BLaER1 (cell line): ENCODE data around the gene ZNF451.

ENCODE experiments used
- H3K27ac ChIP-seq: shearing (Covaris generic); formaldehyde crosslinking; 2 replicates; pipeline ENCODE4 v1.8.1; 2022
- H3K27me3 ChIP-seq: shearing (Covaris generic); formaldehyde crosslinking; 2 replicates; pipeline ENCODE4 v1.8.1; 2022
- H3K36me3 ChIP-seq: shearing (Covaris generic); formaldehyde crosslinking; 2 replicates; pipeline ENCODE4 v1.8.1; 2022
- H3K4me1 ChIP-seq: shearing (Covaris generic); formaldehyde crosslinking; 2 replicates; pipeline ENCODE4 v1.8.1; 2022
- H3K4me2 ChIP-seq: shearing (Covaris generic); formaldehyde crosslinking; 2 replicates; pipeline ENCODE4 v1.8.1; 2022
- H3K4me3 ChIP-seq: shearing (Covaris generic); formaldehyde crosslinking; 2 replicates; pipeline ENCODE4 v1.8.1; 2022
- H3K9ac ChIP-seq: shearing (Covaris generic); formaldehyde crosslinking; 2 replicates; pipeline ENCODE4 v1.8.1; 2022
- H3K9me3 ChIP-seq: shearing (Covaris generic); formaldehyde crosslinking; 2 replicates; pipeline ENCODE4 v1.8.1; 2022
- H4K20me1 ChIP-seq: shearing (Covaris generic); formaldehyde crosslinking; 2 replicates; pipeline ENCODE4 v1.8.1; 2022
- Cebpa-rat ChIP-seq: shearing (Covaris generic); IDR thresholded peaks from 2 replicates; pipeline ENCODE4 v1.8.1; 2022

ZNF451 gene

DNA sequence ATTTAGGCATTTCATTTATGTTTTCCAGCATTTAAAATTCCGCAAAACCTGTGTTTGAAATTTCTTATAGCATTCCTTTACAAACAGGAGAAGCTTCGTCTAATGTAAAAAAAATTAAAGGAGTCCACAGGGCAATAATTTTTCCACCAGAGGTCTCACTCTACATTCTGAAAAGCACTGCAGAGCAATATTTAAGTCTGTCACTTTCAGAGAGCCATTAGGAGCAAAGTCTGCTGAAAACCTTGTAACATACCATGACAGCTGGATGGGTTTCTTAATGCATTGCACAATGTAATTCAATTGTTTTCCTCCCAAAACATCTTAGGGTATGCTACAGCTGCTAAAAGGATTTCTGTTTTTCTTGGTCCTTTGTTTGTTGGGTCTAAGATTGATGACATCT is 100.2 kb downstream of the ZNF451 start:
- Histone ChIP-seq H3K9me3 (no peaks in the 10 kb centered on the region), H3K9ac (no peak overlapping the region), H4K20me1 (no peaks in the 10 kb centered on the region), H3K4me3 (no peak overlapping the region), H3K27ac (no peak overlapping the region), H3K36me3 (peaks cover 43% of the 10 kb centered on the region), H3K27me3 (no peaks in the 10 kb centered on the region), H3K4me1 (no peaks in the 10 kb centered on the region), H3K4me2 (no peak overlapping the region)
- TF ChIP-seq Cebpa-rat, result no peak

DNA sequence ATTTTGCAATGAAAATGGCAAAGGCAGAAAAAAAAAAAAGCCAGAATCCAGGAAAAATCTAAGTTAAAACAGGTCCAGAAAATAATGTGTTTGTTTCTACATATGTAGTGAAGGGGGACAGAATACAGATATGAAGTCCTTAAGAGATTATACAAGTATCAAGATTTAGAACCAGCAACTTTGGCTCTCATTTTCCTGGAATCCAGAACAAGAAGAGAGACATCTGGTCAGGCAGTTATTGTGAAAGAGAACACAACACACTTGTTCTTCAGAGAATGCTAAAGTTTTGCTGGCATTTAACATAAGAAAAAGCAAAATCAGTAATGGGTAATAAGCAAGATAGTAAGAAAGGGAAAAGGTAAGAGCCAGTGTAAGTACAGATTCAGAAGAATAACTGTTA is 103.2 kb downstream of the ZNF451 start:
- TF ChIP-seq Cebpa-rat, result no peak
- no peak overlapping the region for H3K4me3 ChIP-seq
- no peak overlapping the region for H3K4me2 ChIP-seq
- no peak overlapping the region for H3K9ac ChIP-seq
- H3K9me3 ChIP-seq, result no peaks in the 10 kb centered on the region
- H3K36me3 ChIP-seq, result peaks cover 30% of the 10 kb centered on the region
- H3K27ac ChIP-seq, result no peak overlapping the region
- H4K20me1 ChIP-seq, result no peaks in the 10 kb centered on the region
- no peaks in the 10 kb centered on the region for H3K4me1 ChIP-seq
- no peaks in the 10 kb centered on the region for H3K27me3 ChIP-seq

DNA sequence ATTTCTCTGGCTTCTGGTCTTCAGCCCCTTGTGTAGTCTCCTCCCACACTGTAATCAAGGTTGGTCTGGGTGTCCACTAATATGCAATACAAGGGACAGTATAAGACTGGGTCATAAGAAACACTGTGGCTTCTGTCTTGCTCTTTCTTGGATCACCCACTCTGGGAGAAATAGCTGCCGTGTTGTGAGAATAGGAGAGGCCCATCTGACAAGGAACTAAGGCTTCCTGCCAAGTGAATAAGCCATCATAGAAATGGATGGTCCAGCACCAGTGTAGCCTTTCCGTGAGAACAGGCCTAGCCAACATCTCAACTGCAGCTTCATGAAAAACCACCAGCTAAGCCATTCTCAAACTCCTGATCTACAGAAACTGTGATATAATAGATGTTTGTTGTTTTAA is 105.5 kb downstream of the ZNF451 start:
- H3K36me3 ChIP-seq, result peaks cover 23% of the 10 kb centered on the region
- TF ChIP-seq Cebpa-rat, result no peak
- no peak overlapping the region for H3K27ac ChIP-seq
- no peaks in the 10 kb centered on the region for H3K27me3 ChIP-seq
- H3K4me3 ChIP-seq, result no peak overlapping the region
- no peaks in the 10 kb centered on the region for H4K20me1 ChIP-seq
- H3K4me2 ChIP-seq, result no peak overlapping the region
- H3K4me1 ChIP-seq, result no peaks in the 10 kb centered on the region
- no peak overlapping the region for H3K9ac ChIP-seq
- H3K9me3 ChIP-seq, result no peaks in the 10 kb centered on the region

DNA sequence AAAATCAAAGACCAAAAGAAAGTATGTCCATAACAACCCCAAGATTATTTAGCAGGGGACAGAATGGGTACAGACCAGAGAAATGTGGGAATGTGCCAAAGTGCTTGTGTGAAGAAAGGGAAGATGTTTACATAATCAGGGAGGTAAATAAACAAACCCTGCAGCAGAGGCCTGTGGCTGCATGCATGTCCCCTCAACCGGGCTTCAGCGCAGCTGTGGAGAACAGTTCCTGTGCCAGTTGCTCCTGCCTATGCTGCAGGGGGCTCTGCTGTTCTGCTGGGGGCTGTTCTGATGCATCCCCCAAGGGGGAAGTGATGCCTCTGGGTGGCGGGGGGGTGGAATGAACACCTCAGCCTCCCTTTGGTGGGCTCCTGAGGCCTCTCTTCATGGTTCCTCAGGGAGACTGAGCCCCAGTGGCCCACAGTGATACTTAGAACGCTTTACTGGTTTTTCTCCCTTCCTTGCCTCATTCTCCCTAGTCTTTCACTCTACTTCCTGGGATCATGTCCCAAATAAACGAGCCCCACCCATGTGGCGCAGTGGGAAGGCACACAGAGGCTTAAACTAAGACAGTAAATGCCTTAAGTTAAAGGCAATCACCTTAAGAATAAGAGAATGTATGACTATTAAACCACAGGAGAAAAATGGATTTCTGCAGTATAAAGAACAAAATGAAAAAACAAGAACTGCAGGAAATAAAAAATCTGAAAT is 109.1 kb downstream of the ZNF451 start:
- no peak overlapping the region for H3K4me3 ChIP-seq
- H3K36me3 ChIP-seq, result no peaks in the 10 kb centered on the region
- no peaks in the 10 kb centered on the region for H3K9me3 ChIP-seq
- H3K27me3 ChIP-seq, result no peaks in the 10 kb centered on the region
- no peak overlapping the region for H3K4me2 ChIP-seq
- H3K4me1 ChIP-seq, result no peaks in the 10 kb centered on the region
- no peak overlapping the region for H3K27ac ChIP-seq
- TF ChIP-seq Cebpa-rat, result no peak
- no peaks in the 10 kb centered on the region for H4K20me1 ChIP-seq
- no peak overlapping the region for H3K9ac ChIP-seq

DNA sequence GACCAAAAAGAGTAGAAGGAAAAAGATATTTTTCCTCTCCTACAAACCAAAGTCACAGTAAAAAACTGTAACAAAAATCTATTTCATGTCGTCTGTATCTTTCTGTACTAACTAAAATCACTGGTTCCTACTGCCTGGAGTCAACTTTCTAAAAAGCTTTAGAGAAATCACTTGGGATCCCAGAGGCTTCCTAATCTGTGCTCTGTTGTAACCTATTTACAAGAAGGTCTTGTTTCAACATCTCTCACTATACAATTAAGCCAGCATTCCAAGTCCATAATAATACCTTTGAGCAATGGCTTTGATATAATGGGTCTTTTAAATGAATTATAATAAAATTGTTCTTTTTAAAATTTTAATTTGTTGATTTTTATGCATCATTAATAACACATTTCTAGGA is 111.7 kb downstream of the ZNF451 start:
- H3K9ac ChIP-seq, result no peak overlapping the region
- no peak overlapping the region for H3K27ac ChIP-seq
- H3K4me2 ChIP-seq, result no peak overlapping the region
- TF ChIP-seq Cebpa-rat, result no peak
- no peak overlapping the region for H3K4me3 ChIP-seq
- H3K9me3 ChIP-seq, result no peaks in the 10 kb centered on the region
- H3K36me3 ChIP-seq, result no peaks in the 10 kb centered on the region
- no peaks in the 10 kb centered on the region for H3K27me3 ChIP-seq
- no peaks in the 10 kb centered on the region for H3K4me1 ChIP-seq
- H4K20me1 ChIP-seq, result no peaks in the 10 kb centered on the region

DNA sequence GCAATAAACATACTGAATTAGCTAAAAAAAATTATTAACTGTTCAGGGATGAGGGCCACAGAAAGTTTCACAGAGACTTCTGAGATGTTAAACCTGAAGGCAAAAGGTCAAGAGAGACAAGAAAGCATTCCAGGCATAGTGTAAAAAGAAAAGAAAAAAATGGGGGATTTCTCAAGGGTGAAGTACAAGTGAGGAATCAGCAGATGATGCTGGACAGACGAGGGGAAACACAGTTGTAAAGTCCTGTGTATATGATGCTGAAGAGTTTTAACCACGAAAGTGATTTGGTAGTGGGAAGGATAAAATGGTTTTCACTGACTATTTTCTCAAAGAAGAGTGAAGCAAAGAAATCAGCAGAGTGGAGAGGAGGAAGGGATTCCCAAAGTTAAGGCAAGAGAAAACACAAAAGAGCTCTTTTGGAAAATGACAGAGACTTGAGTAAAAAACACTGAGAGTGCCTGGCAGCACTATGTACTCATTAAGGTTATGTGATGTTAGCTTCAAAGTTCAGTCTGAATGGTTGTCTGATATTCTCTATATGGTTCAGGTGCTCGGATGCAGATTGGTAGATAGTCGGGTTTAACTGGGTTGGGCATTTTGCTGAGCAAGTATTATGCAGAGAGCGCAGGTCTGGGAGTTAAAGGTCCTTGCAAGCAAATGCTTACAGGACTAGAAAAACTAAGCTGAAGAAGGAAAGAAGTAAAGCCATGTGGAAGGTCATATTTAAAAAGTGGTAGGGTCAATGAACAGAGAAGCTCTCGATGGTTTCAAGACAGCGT is 115.8 kb downstream of the ZNF451 start:
- TF ChIP-seq Cebpa-rat, result no peak
- H3K4me2 ChIP-seq, result no peak overlapping the region
- no peaks in the 10 kb centered on the region for H3K4me1 ChIP-seq
- H3K4me3 ChIP-seq, result no peak overlapping the region
- no peaks in the 10 kb centered on the region for H4K20me1 ChIP-seq
- H3K36me3 ChIP-seq, result no peaks in the 10 kb centered on the region
- no peak overlapping the region for H3K9ac ChIP-seq
- no peaks in the 10 kb centered on the region for H3K9me3 ChIP-seq
- H3K27me3 ChIP-seq, result no peaks in the 10 kb centered on the region
- H3K27ac ChIP-seq, result no peak overlapping the region

DNA sequence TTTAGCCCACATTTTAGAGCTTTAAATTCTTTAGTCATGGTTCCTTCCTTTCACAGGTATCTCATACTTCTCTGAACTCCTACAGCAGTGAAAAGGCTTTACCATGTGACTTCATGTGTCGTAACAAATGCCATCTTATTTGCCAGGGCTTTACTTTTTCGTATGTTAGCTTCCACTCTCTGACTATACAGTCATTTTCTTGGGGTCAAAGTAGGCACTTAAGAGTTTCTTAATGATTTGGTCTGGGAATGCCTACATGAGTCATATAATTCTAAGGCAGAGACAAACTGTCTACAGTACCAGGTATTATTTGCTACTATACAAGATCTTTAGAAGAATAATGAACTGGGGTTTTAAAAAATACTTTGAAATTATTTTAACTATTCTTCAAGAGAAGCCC is 117.2 kb downstream of the ZNF451 start:
- no peaks in the 10 kb centered on the region for H3K9me3 ChIP-seq
- no peak overlapping the region for H3K27ac ChIP-seq
- no peaks in the 10 kb centered on the region for H3K4me1 ChIP-seq
- H4K20me1 ChIP-seq, result no peaks in the 10 kb centered on the region
- no peak overlapping the region for H3K9ac ChIP-seq
- H3K36me3 ChIP-seq, result no peaks in the 10 kb centered on the region
- TF ChIP-seq Cebpa-rat, result no peak
- H3K27me3 ChIP-seq, result no peaks in the 10 kb centered on the region
- no peak overlapping the region for H3K4me3 ChIP-seq
- no peak overlapping the region for H3K4me2 ChIP-seq

DNA sequence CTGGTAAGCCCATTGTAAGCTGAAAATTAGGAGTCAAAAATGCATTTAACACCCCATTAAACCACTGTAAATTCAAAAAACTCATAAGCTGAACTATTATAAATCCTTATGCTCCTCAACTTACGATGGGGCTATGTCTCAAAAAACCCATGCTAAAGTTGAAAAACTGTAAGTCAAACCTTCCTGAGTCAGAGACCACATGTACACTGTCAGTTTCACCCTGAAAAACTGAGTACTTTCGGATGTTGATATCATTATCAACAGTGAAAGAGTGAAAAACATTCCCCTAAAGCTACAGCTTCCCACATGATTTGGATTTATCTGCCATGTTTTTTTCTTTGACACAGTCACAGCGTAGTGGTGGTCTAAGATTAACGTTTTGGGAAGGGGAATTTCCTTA is 117.9 kb downstream of the ZNF451 start:
- Histone ChIP-seq H3K4me3 (no peak overlapping the region), H3K4me2 (no peak overlapping the region), H4K20me1 (no peaks in the 10 kb centered on the region), H3K27me3 (no peaks in the 10 kb centered on the region), H3K36me3 (no peaks in the 10 kb centered on the region), H3K9me3 (no peaks in the 10 kb centered on the region), H3K27ac (no peak overlapping the region), H3K9ac (no peak overlapping the region), H3K4me1 (no peaks in the 10 kb centered on the region)
- TF ChIP-seq Cebpa-rat, result no peak

DNA sequence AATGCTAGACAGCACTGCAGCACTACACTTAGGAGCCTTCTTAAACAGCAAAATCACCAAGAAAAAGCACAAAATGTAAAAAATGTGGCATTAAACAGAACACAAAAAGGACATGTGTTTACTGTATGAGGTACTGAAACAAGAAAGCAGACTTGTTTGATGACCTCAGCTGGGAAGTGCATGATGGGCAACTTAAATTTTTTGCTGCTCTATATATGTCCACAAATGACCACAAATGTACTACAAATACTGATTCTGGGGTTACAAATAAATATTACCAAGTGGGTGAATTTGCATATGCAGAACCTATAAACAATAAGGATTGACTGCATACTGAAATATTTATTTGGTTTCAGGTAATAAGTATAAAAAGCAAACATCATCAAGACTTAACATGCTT is 119.0 kb downstream of the ZNF451 start:
- Histone ChIP-seq H3K9ac (no peak overlapping the region), H3K36me3 (no peaks in the 10 kb centered on the region), H4K20me1 (no peaks in the 10 kb centered on the region), H3K27me3 (no peaks in the 10 kb centered on the region), H3K4me3 (no peak overlapping the region), H3K4me1 (peaks cover 9% of the 10 kb centered on the region; the same call in 1 of the 2 replicates), H3K9me3 (no peaks in the 10 kb centered on the region), H3K27ac (no peak overlapping the region), H3K4me2 (no peak overlapping the region)
- no peak for TF ChIP-seq Cebpa-rat

DNA sequence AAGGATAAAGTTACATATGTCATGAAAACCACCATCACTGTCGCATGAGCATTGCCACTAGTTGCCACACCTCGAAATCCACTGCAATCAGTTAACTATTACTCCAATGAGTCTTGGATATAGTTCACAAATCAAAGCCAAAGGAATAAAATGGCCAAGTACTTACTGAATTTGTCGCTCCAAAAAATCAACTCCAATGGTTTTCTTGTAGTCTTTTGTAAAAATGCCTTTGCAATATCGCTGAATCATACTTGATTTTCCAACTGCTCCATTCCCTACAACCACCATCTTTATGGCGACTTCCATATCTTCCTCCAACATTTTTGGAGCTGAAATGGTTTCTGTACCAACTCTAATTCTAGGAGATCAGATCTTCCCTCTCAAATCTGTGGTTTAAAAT is 120.1 kb downstream of the ZNF451 start:
- Histone ChIP-seq H4K20me1 (no peaks in the 10 kb centered on the region), H3K4me1 (peaks cover 13% of the 10 kb centered on the region; the same call in 1 of the 2 replicates), H3K27me3 (no peaks in the 10 kb centered on the region), H3K27ac (no peak overlapping the region), H3K36me3 (no peaks in the 10 kb centered on the region), H3K9me3 (0 out of 2 replicates have a peak, but pooled peaks cover 2% of the 10 kb centered on the region), H3K9ac (no peak overlapping the region), H3K4me2 (no peak overlapping the region), H3K4me3 (no peak overlapping the region)
- TF ChIP-seq Cebpa-rat, result no peak
